ENCODE measurements around the gene EXOC3L1.

Gene EXOC3L1

DNA sequence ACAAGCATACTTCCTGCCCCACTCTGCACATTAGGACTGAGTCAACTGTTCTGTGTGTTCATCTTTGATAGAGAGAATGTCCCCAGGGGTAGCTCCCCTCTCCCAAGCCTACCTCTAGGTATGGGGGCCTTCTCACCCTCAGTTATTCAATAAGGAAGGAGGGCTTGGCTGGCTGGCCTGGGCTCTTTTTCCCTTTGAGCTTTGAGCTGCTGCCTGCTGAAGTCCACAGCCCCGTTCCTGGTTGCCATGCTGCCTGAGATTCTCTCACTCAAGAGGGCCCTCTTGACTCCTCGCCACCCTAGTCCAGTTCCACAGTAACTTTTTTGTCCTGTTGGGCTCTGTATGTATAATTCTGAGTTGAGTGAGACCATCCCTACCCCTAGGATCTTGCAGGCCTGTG is 44.2 kb downstream of the EXOC3L1 start:
- TF ChIP-seq, protein P1, sequence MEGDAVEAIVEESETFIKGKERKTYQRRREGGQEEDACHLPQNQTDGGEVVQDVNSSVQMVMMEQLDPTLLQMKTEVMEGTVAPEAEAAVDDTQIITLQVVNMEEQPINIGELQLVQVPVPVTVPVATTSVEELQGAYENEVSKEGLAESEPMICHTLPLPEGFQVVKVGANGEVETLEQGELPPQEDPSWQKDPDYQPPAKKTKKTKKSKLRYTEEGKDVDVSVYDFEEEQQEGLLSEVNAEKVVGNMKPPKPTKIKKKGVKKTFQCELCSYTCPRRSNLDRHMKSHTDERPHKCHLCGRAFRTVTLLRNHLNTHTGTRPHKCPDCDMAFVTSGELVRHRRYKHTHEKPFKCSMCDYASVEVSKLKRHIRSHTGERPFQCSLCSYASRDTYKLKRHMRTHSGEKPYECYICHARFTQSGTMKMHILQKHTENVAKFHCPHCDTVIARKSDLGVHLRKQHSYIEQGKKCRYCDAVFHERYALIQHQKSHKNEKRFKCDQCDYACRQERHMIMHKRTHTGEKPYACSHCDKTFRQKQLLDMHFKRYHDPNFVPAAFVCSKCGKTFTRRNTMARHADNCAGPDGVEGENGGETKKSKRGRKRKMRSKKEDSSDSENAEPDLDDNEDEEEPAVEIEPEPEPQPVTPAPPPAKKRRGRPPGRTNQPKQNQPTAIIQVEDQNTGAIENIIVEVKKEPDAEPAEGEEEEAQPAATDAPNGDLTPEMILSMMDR (conservative IDR thresholded peaks at IDR 0.05; ENCODE audit: low read depth, low read length) = no peak
- no peak overlapping the region for H3K4me3 ChIP-seq (ENCODE audit: low read length)
- DNase-seq (ENCODE audit: low read depth) = no peak

GRCh38 chr16:67144943-67145342 is 45.0 kb downstream of the EXOC3L1 start:
- no peak overlapping the region for H3K4me3 ChIP-seq (ENCODE audit: low read length)
- TF ChIP-seq, protein P1 (conservative IDR thresholded peaks at IDR 0.05; ENCODE audit: low read depth, low read length) = no peak
- DNase-seq (ENCODE audit: low read depth) = no peak

GRCh38 chr16:67142342-67142741 is 47.6 kb downstream of the EXOC3L1 start:
- no peak overlapping the region for H3K4me3 ChIP-seq (ENCODE audit: low read length)
- DNase-seq (ENCODE audit: low read depth) = no peak
- TF ChIP-seq, protein P1 (conservative IDR thresholded peaks at IDR 0.05; ENCODE audit: low read depth, low read length) = no peak

GRCh38 chr16:67141391-67141790 is 48.5 kb downstream of the EXOC3L1 start:
- H3K4me3 ChIP-seq (ENCODE audit: low read length) = no peak overlapping the region
- no peak for DNase-seq (ENCODE audit: low read depth)
- TF ChIP-seq, protein P1 (conservative IDR thresholded peaks at IDR 0.05; ENCODE audit: low read depth, low read length) = no peak

- TF ChIP-seq, protein P1 (conservative IDR thresholded peaks at IDR 0.05; ENCODE audit: low read depth, low read length) = no peak
- DNase-seq (ENCODE audit: low read depth) = no peak
- H3K4me3 ChIP-seq (ENCODE audit: low read length) = no peak overlapping the region
Observed at GRCh38 chr16:67137605-67138004, 52.3 kb downstream of the EXOC3L1 start.
